ENCODE measurements around the gene TBK1.

- TF ChIP-seq SP1 (CRISPR knock-in tag; conservative IDR thresholded peaks at IDR 0.05) (no peak), FOXJ3 (CRISPR knock-in tag; IDR thresholded peaks at IDR 0.05; ENCODE audit: borderline replicate concordance) (no peak), KAT7 (CRISPR knock-in tag; IDR thresholded peaks at IDR 0.05; ENCODE audit: borderline replicate concordance) (no peak), ZBTB21 (CRISPR knock-in tag; IDR thresholded peaks at IDR 0.05; ENCODE audit: borderline replicate concordance) (no peak)
- TF ChIP-seq, protein P1, sequence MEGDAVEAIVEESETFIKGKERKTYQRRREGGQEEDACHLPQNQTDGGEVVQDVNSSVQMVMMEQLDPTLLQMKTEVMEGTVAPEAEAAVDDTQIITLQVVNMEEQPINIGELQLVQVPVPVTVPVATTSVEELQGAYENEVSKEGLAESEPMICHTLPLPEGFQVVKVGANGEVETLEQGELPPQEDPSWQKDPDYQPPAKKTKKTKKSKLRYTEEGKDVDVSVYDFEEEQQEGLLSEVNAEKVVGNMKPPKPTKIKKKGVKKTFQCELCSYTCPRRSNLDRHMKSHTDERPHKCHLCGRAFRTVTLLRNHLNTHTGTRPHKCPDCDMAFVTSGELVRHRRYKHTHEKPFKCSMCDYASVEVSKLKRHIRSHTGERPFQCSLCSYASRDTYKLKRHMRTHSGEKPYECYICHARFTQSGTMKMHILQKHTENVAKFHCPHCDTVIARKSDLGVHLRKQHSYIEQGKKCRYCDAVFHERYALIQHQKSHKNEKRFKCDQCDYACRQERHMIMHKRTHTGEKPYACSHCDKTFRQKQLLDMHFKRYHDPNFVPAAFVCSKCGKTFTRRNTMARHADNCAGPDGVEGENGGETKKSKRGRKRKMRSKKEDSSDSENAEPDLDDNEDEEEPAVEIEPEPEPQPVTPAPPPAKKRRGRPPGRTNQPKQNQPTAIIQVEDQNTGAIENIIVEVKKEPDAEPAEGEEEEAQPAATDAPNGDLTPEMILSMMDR (IDR thresholded peaks at IDR 0.05) = no peak
Measured at GRCh38 chr12:64475518-64475917, 23.6 kb downstream of the TBK1 start.
